ENCODE measurements around the gene CAPN11.

Gene CAPN11

GRCh38 chr6:44211284-44211683 is 52.7 kb downstream of the CAPN11 start:
- no peak for TF ChIP-seq CTCF (IDR thresholded peaks at IDR 0.05; ENCODE audit: borderline replicate concordance, insufficient read depth, low read depth, low read length)

GRCh38 chr6:44214307-44214706 is 55.7 kb downstream of the CAPN11 start:
- H3K4me3 ChIP-seq (ENCODE audit: low read depth, low read length): no peak overlapping the region
- no peak for TF ChIP-seq CTCF (IDR thresholded peaks at IDR 0.05; ENCODE audit: borderline replicate concordance, insufficient read depth, low read depth, low read length)

More at GRCh38 chr6:44211284-44211683, 52.7 kb downstream of the CAPN11 start:
- H3K4me3 ChIP-seq (ENCODE audit: low read depth, low read length): no peak overlapping the region

GRCh38 chr6:44216677-44217331 is 58.2 kb downstream of the CAPN11 start, which contains the start of gene MYMX:
Gene MYMX, plus strand, starts transcription at chr6:44216926. Its CDS starts 546 bp downstream, at chr6:44217472.
- H3K4me3 ChIP-seq (ENCODE audit: low read depth, low read length): no peak within 1 kb of the TSS

GRCh38 chr6:44217332-44218143 is 58.9 kb downstream of the CAPN11 start:
- no peak overlapping the region for H3K4me3 ChIP-seq (ENCODE audit: low read depth, low read length)
- no peak for TF ChIP-seq CTCF (IDR thresholded peaks at IDR 0.05; ENCODE audit: borderline replicate concordance, insufficient read depth, low read depth, low read length)

More at GRCh38 chr6:44216677-44217331, 58.2 kb downstream of the CAPN11 start, which contains the start of gene MYMX:
- TF ChIP-seq CTCF (IDR thresholded peaks at IDR 0.05; ENCODE audit: borderline replicate concordance, insufficient read depth, low read depth, low read length): no peak

- TF ChIP-seq CTCF (IDR thresholded peaks at IDR 0.05; ENCODE audit: borderline replicate concordance, insufficient read depth, low read depth, low read length): no peak
- H3K4me3 ChIP-seq (ENCODE audit: low read depth, low read length): peak overlapping the region; percentile 22
Observed at GRCh38 chr6:44219053-44219814, 60.6 kb downstream of the CAPN11 start.

GRCh38 chr6:44219815-44220784 is 61.5 kb downstream of the CAPN11 start:
- H3K4me3 ChIP-seq (ENCODE audit: low read depth, low read length): no peak overlapping the region
- TF ChIP-seq CTCF (IDR thresholded peaks at IDR 0.05; ENCODE audit: borderline replicate concordance, insufficient read depth, low read depth, low read length): no peak
